A549 (cell line): ENCODE measurements around the gene SSH2.

Experiments
- JUNB ChIP-seq: fragments of >200 bp; sonication (Bioruptor Twin); formaldehyde crosslinking; IDR thresholded peaks from 2 replicates; pipeline ENCODE4 v1.6.1; 2016
- RAD21 ChIP-seq, 2 experiments: fragments of >200 bp in 1 of 2; sonication (Bioruptor Twin) in 1 of 2; formaldehyde crosslinking in 1 of 2; IDR thresholded peaks in 1 of 2; conservative IDR thresholded peaks in 1 of 2; 2 replicates in 1 of 2; 3 replicates in 1 of 2; pipeline ENCODE4 v1.6.1; 2012 to 2018; ENCODE audit warnings: inconsistent platforms in 1 of 2
- TF ChIP-seq, protein P1 (sequence below): IDR thresholded peaks from 2 replicates; pipeline ENCODE4 v1.6.1; 2012
- TF ChIP-seq, protein P2 (sequence below): fragments of >200 bp; sonication (Bioruptor Twin); formaldehyde crosslinking; IDR thresholded peaks from 3 replicates; pipeline ENCODE4 v1.5.1; 2016

DNA sequence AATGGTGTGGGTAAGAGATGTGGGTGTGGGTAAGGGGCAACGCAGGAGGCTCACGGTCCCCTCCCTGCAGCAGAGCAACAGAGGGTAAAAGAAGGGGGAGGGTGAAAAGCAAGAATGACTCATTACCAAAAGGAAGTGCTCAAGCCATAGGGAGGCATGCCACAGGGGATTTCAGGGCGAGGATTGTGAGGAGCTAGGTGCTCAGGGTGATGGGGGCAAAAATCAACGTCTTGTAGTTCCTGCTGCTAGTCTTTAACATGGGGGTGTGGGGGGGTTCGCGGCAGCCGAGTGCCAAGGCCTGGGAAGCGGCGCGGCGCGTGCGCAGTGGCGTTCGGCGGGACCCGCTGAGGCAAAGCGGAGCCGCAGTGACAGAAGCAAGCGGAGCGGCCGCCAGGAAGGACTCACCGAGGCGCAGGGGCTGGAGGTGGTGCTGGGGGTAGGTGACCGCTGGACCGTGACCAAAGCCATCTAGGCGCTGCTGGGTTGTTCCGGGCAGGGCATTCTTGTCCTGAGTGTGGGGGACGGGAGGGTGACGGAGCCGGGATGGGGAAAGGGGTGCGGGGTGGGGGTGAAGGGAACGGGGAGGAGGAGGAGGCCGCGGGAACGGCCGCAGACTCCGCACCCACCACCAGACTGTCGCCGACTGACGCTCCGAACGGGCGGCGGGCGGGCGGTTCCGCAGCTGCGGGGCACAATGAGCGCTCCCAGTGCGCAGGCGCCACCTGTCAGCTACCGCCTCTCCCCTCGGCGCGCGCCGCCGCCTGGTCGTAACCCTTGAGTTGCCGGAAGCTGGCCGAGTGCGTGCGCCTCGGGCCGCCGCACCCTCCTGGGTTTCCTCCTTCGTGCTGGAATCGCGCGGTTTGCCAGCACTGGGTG, at the start of gene SSH2:
- TF ChIP-seq JUNB = no peak
- TF ChIP-seq, protein P1, sequence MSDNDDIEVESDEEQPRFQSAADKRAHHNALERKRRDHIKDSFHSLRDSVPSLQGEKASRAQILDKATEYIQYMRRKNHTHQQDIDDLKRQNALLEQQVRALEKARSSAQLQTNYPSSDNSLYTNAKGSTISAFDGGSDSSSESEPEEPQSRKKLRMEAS = peak; percentile 89
- TF ChIP-seq, protein P2, sequence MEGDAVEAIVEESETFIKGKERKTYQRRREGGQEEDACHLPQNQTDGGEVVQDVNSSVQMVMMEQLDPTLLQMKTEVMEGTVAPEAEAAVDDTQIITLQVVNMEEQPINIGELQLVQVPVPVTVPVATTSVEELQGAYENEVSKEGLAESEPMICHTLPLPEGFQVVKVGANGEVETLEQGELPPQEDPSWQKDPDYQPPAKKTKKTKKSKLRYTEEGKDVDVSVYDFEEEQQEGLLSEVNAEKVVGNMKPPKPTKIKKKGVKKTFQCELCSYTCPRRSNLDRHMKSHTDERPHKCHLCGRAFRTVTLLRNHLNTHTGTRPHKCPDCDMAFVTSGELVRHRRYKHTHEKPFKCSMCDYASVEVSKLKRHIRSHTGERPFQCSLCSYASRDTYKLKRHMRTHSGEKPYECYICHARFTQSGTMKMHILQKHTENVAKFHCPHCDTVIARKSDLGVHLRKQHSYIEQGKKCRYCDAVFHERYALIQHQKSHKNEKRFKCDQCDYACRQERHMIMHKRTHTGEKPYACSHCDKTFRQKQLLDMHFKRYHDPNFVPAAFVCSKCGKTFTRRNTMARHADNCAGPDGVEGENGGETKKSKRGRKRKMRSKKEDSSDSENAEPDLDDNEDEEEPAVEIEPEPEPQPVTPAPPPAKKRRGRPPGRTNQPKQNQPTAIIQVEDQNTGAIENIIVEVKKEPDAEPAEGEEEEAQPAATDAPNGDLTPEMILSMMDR = no peak
- TF ChIP-seq RAD21 (conservative IDR thresholded peaks at IDR 0.05 in 1 of 2, IDR thresholded peaks at IDR 0.05 in 1 of 2) = peak in 1 of 2 experiments; percentile 18; a peak in 1 of 5 replicates
